Right lobe of liver (tissue), 6 donors: ENCODE measurements around the gene ANO2. TPM values are rescaled to one million over a fixed set of nuclear protein-coding genes. Genes with fewer than 3 reads are reported as not detected.
"Not testable (repeated sequence)": the region's sequence is repeated elsewhere in the genome, so short reads cannot be mapped to it uniquely, and the experiment has no call there.

Experiments used
- ATAC-seq, 4 donors: fragments of 200-7000 bp; cut with Tn5 transposase; one replicate each; pipeline ENCODE4 v1.9.1; 2020; ENCODE audit warnings: mild to moderate bottlenecking in 4 of 4, moderate library complexity in 4 of 4
- DNase-seq, 3 donors: peaks; one replicate each; pipeline ENCODE4 v3.0.0-alpha.2; 2020
- H3K27ac ChIP-seq, 3 donors: fragments of 200-600 bp; one replicate each; pipeline ENCODE4 v1.8.0; 2022
- H3K27me3 ChIP-seq, 2 donors: fragments of 200-600 bp; one replicate each; pipeline ENCODE4 v1.8.0; 2022
- H3K36me3 ChIP-seq, 4 donors: fragments of 200-600 bp; sonication (generic) in 1 of 4; one replicate each; pipeline versions ENCODE4 v1.5.1 to v1.8.0; 2017 to 2022; ENCODE audit warnings: control low read depth in 1 of 4
- H3K4me1 ChIP-seq, 4 donors: fragments of 200-600 bp; sonication (generic) in 1 of 4; one replicate each; pipeline versions ENCODE4 v1.5.1 to v1.8.0; 2017 to 2022; ENCODE audit warnings: control low read depth in 1 of 4
- H3K4me3 ChIP-seq, 3 donors: fragments of 200-600 bp; one replicate each; pipeline ENCODE4 v1.8.0; 2022
- H3K9me3 ChIP-seq, 4 donors: fragments of 200-600 bp; sonication (generic) in 1 of 4; one replicate each; pipeline versions ENCODE4 v1.5.1 to v1.8.0; 2017 to 2022; ENCODE audit warnings: control low read depth in 1 of 4
- POLR2A ChIP-seq: fragments of 450-650 bp; IDR thresholded peaks from one replicate; pipeline ENCODE4 v1.6.1; 2017; ENCODE audit warnings: antibody characterized with exemption, mild to moderate bottlenecking
- WGBS: methylation state at CpG from one replicate; pipeline ENCODE4 v1.1.6; 2018; ENCODE audit warnings: low coverage, low lambda C conversion rate; ENCODE audit not compliant: insufficient coverage; ENCODE audit errors: missing lambda C conversion rate; 5-methylcytosine and 5-hydroxymethylcytosine counted together
- intact Hi-C, 2 donors: fragments of 100-400 bp; cut with DNase I; formaldehyde crosslinking; loops; one replicate each; pipeline versions ENCODE4 v1.11.2 to v1.14.1; 2022
- total RNA-seq, 6 experiments: library from RNA; depleted of rRNA in 2 of 6; stranded (reverse); fragments of >200 nt in 2 of 6; fragmentation: NEBNext Ultra II Directional in 3 of 6; extraction: Animal tissue kit (Norgen Biotek cat#: 25700) in 3 of 6; gene quantifications; one replicate each; pipeline versions ENCODE4 v1.1.0 to v1.2.4, GENCODE V29; 2016 to 2023
- TF ChIP-seq, protein P1 (sequence below), 4 donors: fragments of 200-600 bp in 3 of 4; fragments of 450-650 bp in 1 of 4; IDR thresholded peaks; one replicate each; pipeline versions ENCODE4 v1.5.1 to v1.8.0; 2016 to 2022; ENCODE audit warnings: antibody characterized with exemption in 4 of 4, mild to moderate bottlenecking in 2 of 4
- donor health status: DM: no; HTN: yes; CAD: no.
- donor health status: DM: no; HTN: no; CAD: no.
- donor health status: DM: no; HTN: no; CAD: no.
- donor health status: DM: no; HTN: yes; CAD: no.
- donor health status: DM: no; HTN: yes; CAD: no.

The ANO2 gene
- total RNA-seq, 6 experiments from 2014 or later, result 0.06 to 0.89 (median 0.32) TPM; not detected in 1

DNA sequence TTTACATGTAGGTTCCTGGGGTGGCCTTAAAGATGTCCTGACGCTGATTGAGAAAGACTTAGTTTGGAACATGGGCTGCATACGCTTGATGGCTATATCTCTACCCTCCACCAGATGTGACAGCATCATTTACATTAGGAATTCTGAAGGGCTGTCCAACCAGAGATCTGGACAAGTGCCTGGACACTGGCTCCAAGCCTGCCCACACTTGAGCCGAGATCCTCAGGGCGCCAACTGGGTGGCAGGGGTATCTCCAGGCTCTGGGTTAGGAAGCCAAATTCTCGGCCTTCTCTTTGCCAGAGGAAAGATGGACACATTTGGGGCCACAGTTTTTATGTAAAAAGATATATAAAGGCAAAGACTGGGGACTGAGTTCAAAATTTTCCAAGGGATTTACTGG lies 266.9 kb downstream of the ANO2 start:
- TF ChIP-seq, protein P1, sequence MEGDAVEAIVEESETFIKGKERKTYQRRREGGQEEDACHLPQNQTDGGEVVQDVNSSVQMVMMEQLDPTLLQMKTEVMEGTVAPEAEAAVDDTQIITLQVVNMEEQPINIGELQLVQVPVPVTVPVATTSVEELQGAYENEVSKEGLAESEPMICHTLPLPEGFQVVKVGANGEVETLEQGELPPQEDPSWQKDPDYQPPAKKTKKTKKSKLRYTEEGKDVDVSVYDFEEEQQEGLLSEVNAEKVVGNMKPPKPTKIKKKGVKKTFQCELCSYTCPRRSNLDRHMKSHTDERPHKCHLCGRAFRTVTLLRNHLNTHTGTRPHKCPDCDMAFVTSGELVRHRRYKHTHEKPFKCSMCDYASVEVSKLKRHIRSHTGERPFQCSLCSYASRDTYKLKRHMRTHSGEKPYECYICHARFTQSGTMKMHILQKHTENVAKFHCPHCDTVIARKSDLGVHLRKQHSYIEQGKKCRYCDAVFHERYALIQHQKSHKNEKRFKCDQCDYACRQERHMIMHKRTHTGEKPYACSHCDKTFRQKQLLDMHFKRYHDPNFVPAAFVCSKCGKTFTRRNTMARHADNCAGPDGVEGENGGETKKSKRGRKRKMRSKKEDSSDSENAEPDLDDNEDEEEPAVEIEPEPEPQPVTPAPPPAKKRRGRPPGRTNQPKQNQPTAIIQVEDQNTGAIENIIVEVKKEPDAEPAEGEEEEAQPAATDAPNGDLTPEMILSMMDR (IDR thresholded peaks at IDR 0.05), result no peak
- no peak for TF ChIP-seq POLR2A
- 24% methylated on average over 3 of the region's 5 CpGs for WGBS
- Histone ChIP-seq H3K9me3 (no peaks in the 10 kb centered on the region), H3K27me3 (no peaks in the 10 kb centered on the region), H3K27ac (no peak overlapping the region), H3K4me3 (no peak overlapping the region), H3K36me3 (no peaks in the 10 kb centered on the region), H3K4me1 (no peaks in the 10 kb centered on the region)
- ATAC-seq (no peak), DNase-seq (no peak)
- intact Hi-C loops, result no loop called here

- 89% methylated on average over 1 of the region's 1 CpG for WGBS
- intact Hi-C loops, H3K27ac ChIP-seq, H3K4me3 ChIP-seq, DNase-seq, H3K27me3 ChIP-seq, H3K9me3 ChIP-seq, H3K36me3 ChIP-seq, ATAC-seq, H3K4me1 ChIP-seq: not testable (repeated sequence)
Observed at GRCh38 chr12:5669624-5670023, 275.4 kb downstream of the ANO2 start.

GRCh38 chr12:5665615-5666014 lies 279.4 kb downstream of the ANO2 start:
- Histone ChIP-seq H3K36me3 (no peaks in the 10 kb centered on the region), H3K9me3 (no peaks in the 10 kb centered on the region), H3K4me3 (no peak overlapping the region), H3K27ac (no peak overlapping the region), H3K27me3 (no peaks in the 10 kb centered on the region), H3K4me1 (no peaks in the 10 kb centered on the region)
- TF ChIP-seq POLR2A, result no peak
- TF ChIP-seq, protein P1 (IDR thresholded peaks at IDR 0.05), result no peak
- WGBS, result 54% methylated on average over 4 of the region's 4 CpGs
- DNase-seq, result no peak
- intact Hi-C loops, result no loop called here
- ATAC-seq, result no peak

DNA sequence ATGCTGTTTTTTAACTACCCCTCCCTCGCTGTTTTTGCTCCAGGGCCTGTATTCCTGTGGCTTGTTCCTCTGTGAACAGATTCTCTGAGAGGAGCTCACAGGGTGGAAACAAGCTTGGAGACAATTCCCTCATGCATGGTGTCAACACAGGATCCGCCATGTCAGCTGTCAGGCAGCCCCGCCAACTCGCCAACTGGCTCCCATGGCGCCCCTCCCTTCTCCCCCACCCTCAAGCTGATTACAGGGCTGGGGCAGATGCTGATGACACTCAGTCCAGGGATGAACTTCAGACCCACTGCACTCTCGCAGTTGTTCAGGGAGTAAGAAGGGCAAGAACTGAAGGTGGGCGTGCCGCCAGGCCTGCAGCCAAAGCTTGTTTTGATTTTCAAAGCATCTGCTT lies 283.2 kb downstream of the ANO2 start:
- ATAC-seq (no peak), DNase-seq (no peak)
- no peaks in the 10 kb centered on the region for H3K4me1 ChIP-seq
- intact Hi-C loops, result no loop called here
- no peaks in the 10 kb centered on the region for H3K27me3 ChIP-seq
- no peaks in the 10 kb centered on the region for H3K9me3 ChIP-seq
- H3K27ac ChIP-seq, result no peak overlapping the region
- no peak for TF ChIP-seq POLR2A
- TF ChIP-seq, protein P1 (IDR thresholded peaks at IDR 0.05), result no peak
- 83% methylated on average over 4 of the region's 8 CpGs for WGBS
- H3K36me3 ChIP-seq, result no peaks in the 10 kb centered on the region
- no peak overlapping the region for H3K4me3 ChIP-seq

DNA sequence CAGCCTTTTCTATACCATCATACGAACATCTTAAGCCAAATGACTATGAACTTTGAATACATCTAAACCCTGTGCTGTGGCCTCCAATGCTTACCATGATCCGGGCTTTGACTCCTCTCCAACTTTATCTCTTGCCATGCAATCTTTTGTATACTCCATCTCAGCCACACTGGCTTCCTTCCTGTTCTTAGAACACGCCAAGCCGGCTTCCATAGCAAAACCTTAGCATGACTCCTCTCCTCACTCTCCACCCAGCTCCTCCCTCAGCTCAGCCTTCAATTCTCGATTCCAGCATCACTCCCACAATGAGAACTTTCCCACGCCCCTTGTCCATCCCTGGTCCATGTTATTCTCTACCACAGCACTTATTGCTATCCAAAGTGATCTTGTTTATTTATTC lies 284.8 kb downstream of the ANO2 start:
- Histone ChIP-seq H3K4me3 (no peak overlapping the region), H3K9me3 (no peaks in the 10 kb centered on the region), H3K4me1 (no peaks in the 10 kb centered on the region), H3K27me3 (no peaks in the 10 kb centered on the region), H3K27ac (no peak overlapping the region), H3K36me3 (no peaks in the 10 kb centered on the region)
- no peak for ATAC-seq
- WGBS, result 46% methylated on average over 6 of the region's 6 CpGs
- intact Hi-C loops, result no loop called here
- no peak for DNase-seq
- TF ChIP-seq POLR2A, result no peak

DNA sequence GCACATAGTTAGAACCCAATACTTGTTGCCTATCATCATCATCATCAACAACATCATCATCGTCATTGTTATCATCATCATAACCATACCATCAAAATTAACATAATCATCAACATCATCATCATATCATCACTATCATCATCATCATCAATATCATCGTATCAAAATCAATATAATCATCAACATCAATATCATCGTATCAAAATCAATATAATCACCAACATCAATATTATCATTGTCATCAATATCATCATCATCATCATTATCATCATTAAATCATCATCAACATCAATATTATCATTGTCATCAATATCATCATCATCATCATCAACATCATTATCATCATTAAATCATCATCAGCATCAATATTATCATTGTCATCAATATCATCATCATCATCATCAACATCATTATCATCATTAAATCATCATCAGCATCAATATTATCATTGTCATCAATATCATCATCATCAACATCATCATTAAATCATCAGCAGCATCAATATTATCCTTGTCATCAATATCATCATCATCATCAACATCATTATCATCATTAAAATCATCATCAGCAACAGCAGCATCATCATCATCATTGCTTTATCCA lies 286.6 kb downstream of the ANO2 start:
- WGBS, result 54% methylated on average over 3 of the region's 3 CpGs
- intact Hi-C loops, DNase-seq, H3K9me3 ChIP-seq, ATAC-seq, H3K27ac ChIP-seq, H3K27me3 ChIP-seq, H3K36me3 ChIP-seq, H3K4me1 ChIP-seq, H3K4me3 ChIP-seq: not testable (repeated sequence)
